Activated T-helper 1 cell treated with anti-CD3 and anti-CD28 coated beads, Interleukin-12 subunit alpha, Interleukin-12 subunit beta, Interleukin-2, Interleukin-4 antibody, amounts not matched to agents 30 ng/mL and 10 ng/mL and 1 ng/mL, durations not matched to agents 14 hours and 24 hours and 36 hours (primary cell): ENCODE results near the gene TBC1D22A. TPM values are rescaled to one million over a fixed set of nuclear protein-coding genes. Genes with fewer than 3 reads are reported as not detected.

ENCODE experiments used
- DNase-seq: peaks from one replicate; pipeline ENCODE4 v3.0.0; 2021; ENCODE audit warnings: low spot score
- H3K27ac Mint-ChIP-seq: one replicate; pipeline ENCODE4 v1.8.0; 2021; ENCODE audit warnings: mild to moderate bottlenecking, mixed read lengths
- H3K27me3 Mint-ChIP-seq: one replicate; pipeline ENCODE4 v1.8.0; 2022; ENCODE audit warnings: mild to moderate bottlenecking, moderate library complexity, mixed read lengths; ENCODE audit not compliant: insufficient read depth
- H3K36me3 Mint-ChIP-seq: one replicate; pipeline ENCODE4 v1.8.0; 2021; ENCODE audit warnings: low read depth, mixed read lengths
- H3K4me1 Mint-ChIP-seq: one replicate; pipeline ENCODE4 v1.8.0; 2021; ENCODE audit warnings: low read depth, mixed read lengths
- H3K4me3 Mint-ChIP-seq: one replicate; pipeline ENCODE4 v1.8.0; 2021; ENCODE audit warnings: mild to moderate bottlenecking, moderate library complexity, mixed read lengths
- H3K9me3 Mint-ChIP-seq: one replicate; pipeline ENCODE4 v1.8.0; 2021; ENCODE audit warnings: mixed read lengths
- intact Hi-C: fragments of 100-400 bp; cut with micrococcal nuclease; formaldehyde crosslinking; loops from one replicate; pipeline ENCODE4 v1.15.1; 2024
- total RNA-seq: library from RNA; stranded (reverse); gene quantifications from 2 replicates; pipeline ENCODE4 v1.2.3, GENCODE V29; 2022

TBC1D22A gene
- total RNA-seq, 1 donor from 2014 or later, result 42.4 TPM

- H3K36me3 Mint-ChIP-seq, result peaks cover 12% of the 10 kb centered on the region
- no peak overlapping the region for H3K27ac Mint-ChIP-seq
- H3K27me3 Mint-ChIP-seq, result no peaks in the 10 kb centered on the region
- H3K4me1 Mint-ChIP-seq, result peaks cover 11% of the 10 kb centered on the region
- intact Hi-C loops, result no loop called here
- H3K9me3 Mint-ChIP-seq, result peaks cover 3% of the 10 kb centered on the region
- no peak overlapping the region for H3K4me3 Mint-ChIP-seq
- no peak for DNase-seq
These were observed 90.7 kb downstream of the TBC1D22A start for GRCh38 chr22:46853191-46853590.

GRCh38 chr22:46854125-46854870, 91.8 kb downstream of the TBC1D22A start:
- no peak for DNase-seq
- intact Hi-C loops, result no loop called here
- Mint-ChIP-seq H3K9me3 (peaks cover 7% of the 10 kb centered on the region), H3K4me1 (peaks cover 11% of the 10 kb centered on the region), H3K36me3 (peaks cover 12% of the 10 kb centered on the region), H3K27me3 (no peaks in the 10 kb centered on the region), H3K27ac (no peak overlapping the region), H3K4me3 (no peak overlapping the region)

GRCh38 chr22:46855681-46856080, 93.2 kb downstream of the TBC1D22A start:
- Mint-ChIP-seq H3K36me3 (peaks cover 5% of the 10 kb centered on the region), H3K4me1 (peaks cover 6% of the 10 kb centered on the region), H3K27me3 (no peaks in the 10 kb centered on the region), H3K27ac (no peak overlapping the region), H3K9me3 (peaks cover 7% of the 10 kb centered on the region), H3K4me3 (no peak overlapping the region)
- intact Hi-C loops, result no loop called here
- no peak for DNase-seq

GRCh38 chr22:46856661-46857060, 94.2 kb downstream of the TBC1D22A start:
- Mint-ChIP-seq H3K27ac (no peak overlapping the region), H3K4me1 (peaks cover 6% of the 10 kb centered on the region), H3K4me3 (no peak overlapping the region), H3K27me3 (no peaks in the 10 kb centered on the region), H3K36me3 (peaks cover 2% of the 10 kb centered on the region), H3K9me3 (peaks cover 7% of the 10 kb centered on the region)
- intact Hi-C loops, result no loop called here
- no peak for DNase-seq

GRCh38 chr22:46857142-46857884, 94.9 kb downstream of the TBC1D22A start:
- no peaks in the 10 kb centered on the region for H3K27me3 Mint-ChIP-seq
- peaks cover 7% of the 10 kb centered on the region for H3K9me3 Mint-ChIP-seq
- no peak overlapping the region for H3K27ac Mint-ChIP-seq
- no peak for DNase-seq
- no peak overlapping the region for H3K4me3 Mint-ChIP-seq
- intact Hi-C loops, result no loop called here
- peaks cover 6% of the 10 kb centered on the region for H3K4me1 Mint-ChIP-seq
- H3K36me3 Mint-ChIP-seq, result peaks cover 2% of the 10 kb centered on the region

GRCh38 chr22:46857885-46858143, 95.4 kb downstream of the TBC1D22A start:
- Mint-ChIP-seq H3K9me3 (peaks cover 7% of the 10 kb centered on the region), H3K36me3 (peaks cover 2% of the 10 kb centered on the region), H3K27ac (no peak overlapping the region), H3K27me3 (no peaks in the 10 kb centered on the region), H3K4me1 (peaks cover 6% of the 10 kb centered on the region), H3K4me3 (no peak overlapping the region)
- no peak for DNase-seq
- intact Hi-C loops, result no loop called here

- intact Hi-C loops, result no loop called here
- H3K27me3 Mint-ChIP-seq, result no peaks in the 10 kb centered on the region
- H3K4me3 Mint-ChIP-seq, result no peak overlapping the region
- peaks cover 6% of the 10 kb centered on the region for H3K4me1 Mint-ChIP-seq
- H3K9me3 Mint-ChIP-seq, result peaks cover 7% of the 10 kb centered on the region
- H3K36me3 Mint-ChIP-seq, result peaks cover 2% of the 10 kb centered on the region
- no peak for DNase-seq
- H3K27ac Mint-ChIP-seq, result no peak overlapping the region
These were observed 95.8 kb downstream of the TBC1D22A start for GRCh38 chr22:46858181-46858771.

- H3K27ac Mint-ChIP-seq, result no peak overlapping the region
- H3K36me3 Mint-ChIP-seq, result peaks cover 8% of the 10 kb centered on the region
- intact Hi-C loops, result no loop called here
- no peaks in the 10 kb centered on the region for H3K4me1 Mint-ChIP-seq
- peaks cover 7% of the 10 kb centered on the region for H3K9me3 Mint-ChIP-seq
- H3K4me3 Mint-ChIP-seq, result no peak overlapping the region
- no peak for DNase-seq
- no peaks in the 10 kb centered on the region for H3K27me3 Mint-ChIP-seq
These were observed 98.1 kb downstream of the TBC1D22A start for GRCh38 chr22:46860562-46860961.

- no peaks in the 10 kb centered on the region for H3K27me3 Mint-ChIP-seq
- H3K27ac Mint-ChIP-seq, result peak overlapping the region; percentile 9
- intact Hi-C loops, result no loop called here
- DNase-seq, result no peak
- H3K9me3 Mint-ChIP-seq, result peaks cover 7% of the 10 kb centered on the region
- H3K4me1 Mint-ChIP-seq, result no peaks in the 10 kb centered on the region
- H3K4me3 Mint-ChIP-seq, result no peak overlapping the region
- H3K36me3 Mint-ChIP-seq, result peaks cover 8% of the 10 kb centered on the region
These were observed 99.3 kb downstream of the TBC1D22A start for GRCh38 chr22:46861468-46862367.

- peaks cover 12% of the 10 kb centered on the region for H3K36me3 Mint-ChIP-seq
- H3K4me1 Mint-ChIP-seq, result no peaks in the 10 kb centered on the region
These were observed 100.2 kb downstream of the TBC1D22A start for GRCh38 chr22:46862418-46863324.

GRCh38 chr22:46863794-46864193, 101.3 kb downstream of the TBC1D22A start:
- Mint-ChIP-seq H3K4me3 (no peak overlapping the region), H3K9me3 (peaks cover 4% of the 10 kb centered on the region), H3K4me1 (no peaks in the 10 kb centered on the region), H3K36me3 (peaks cover 15% of the 10 kb centered on the region), H3K27me3 (no peaks in the 10 kb centered on the region), H3K27ac (peak overlapping the region; percentile 48)
- no peak for DNase-seq
- intact Hi-C loops, result no loop called here

More at GRCh38 chr22:46862418-46863324, 100.2 kb downstream of the TBC1D22A start:
- Mint-ChIP-seq H3K9me3 (peaks cover 7% of the 10 kb centered on the region), H3K4me3 (no peak overlapping the region), H3K27ac (peak overlapping the region; percentile 24), H3K27me3 (no peaks in the 10 kb centered on the region)
- DNase-seq, result no peak
- intact Hi-C loops, result no loop called here
